Epidermal melanocyte (primary cell): ENCODE results near the gene FBXL17.

Experiments
- DNase-seq: peaks from one replicate; pipeline ENCODE4 v3.0.0; 2011; ENCODE audit warnings: low spot score; ENCODE audit not compliant: insufficient read length

The FBXL17 gene

DNA sequence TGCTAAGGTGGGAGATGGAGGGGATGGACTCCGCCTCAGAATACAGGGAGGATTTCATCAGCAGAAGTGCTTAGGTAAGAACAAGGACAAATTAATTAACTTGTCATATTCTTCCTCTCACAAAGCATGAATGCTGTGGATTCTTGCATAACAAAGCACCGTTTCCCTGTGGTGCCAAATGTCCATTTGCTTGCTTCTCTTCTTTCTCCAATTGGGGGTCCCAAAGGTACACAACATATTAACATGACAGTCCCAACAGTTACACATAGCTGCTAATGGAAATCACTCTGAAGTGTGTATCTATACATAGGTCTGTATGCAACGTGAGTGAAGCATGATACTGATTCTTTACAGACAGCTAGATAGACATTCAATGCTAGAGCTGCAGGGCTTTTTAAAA is 564.5 kb downstream of the FBXL17 start:
- no peak for DNase-seq

DNA sequence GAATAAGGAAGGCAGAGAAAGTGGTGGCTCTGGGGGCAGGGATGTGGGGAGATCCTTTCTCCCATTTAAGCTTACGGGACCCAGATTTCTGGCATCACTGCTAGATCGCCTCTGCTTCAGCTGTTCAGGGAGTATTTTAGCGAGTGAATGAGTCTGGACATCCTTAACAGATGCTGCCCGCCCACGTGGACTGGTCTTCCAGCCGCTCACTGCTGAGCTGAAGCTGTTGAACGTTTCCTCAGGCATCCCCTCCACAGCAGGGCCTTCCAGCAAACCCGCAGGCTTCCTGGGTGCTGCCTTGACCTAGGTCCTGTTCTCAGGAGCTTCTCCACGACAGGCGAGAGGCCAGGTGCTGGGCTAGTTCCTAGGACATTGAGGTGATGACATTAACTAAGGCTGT is 566.8 kb downstream of the FBXL17 start:
- DNase-seq: no peak

DNA sequence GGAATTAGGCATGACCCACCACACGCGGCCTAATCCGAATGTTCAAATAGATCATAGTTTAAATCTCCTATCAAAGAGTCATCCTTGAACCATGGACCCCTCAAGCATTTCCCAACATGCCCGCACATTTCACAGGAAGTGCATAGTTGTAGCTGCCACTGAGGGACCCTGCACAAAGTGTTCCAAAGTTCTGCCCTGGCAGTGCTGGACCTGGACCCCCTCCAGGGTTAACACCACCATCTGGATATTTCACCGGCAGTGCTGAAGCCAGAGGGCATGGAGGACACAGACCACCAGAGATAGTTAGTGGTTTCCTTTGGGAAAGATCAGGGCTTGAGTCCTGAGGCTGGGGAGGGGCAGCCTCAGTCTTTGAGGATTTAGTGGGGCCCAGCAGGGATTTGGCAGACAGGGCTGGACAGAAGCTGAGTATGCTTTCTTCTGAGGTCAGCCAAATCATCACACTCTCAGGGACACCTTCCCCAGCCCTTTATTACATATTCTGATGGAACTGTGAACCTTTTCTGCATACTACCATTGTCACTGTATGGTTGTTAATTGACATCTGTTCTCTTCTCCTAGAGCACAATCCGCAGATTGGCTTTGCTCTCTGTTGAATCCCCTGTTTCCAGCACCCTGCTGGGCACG is 567.6 kb downstream of the FBXL17 start:
- no peak for DNase-seq

DNA sequence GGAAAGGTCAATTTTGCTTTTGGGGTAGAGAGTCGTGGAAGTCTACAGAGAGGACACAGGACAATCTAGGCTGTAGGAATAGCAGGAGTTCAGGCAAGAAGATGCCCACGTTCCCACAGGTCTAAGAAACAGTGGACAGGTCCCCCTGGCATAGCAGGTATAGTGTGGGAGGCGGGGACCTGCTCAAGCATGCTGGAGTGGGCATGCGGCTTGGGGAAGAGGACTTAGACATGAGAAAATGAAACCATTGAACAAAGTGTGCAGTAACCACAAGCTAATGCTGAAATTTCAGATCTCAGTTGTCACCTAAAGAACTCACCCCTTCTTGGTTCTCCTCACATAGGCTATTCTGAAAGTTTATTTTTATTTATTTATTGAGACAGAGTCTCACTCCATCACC is 568.3 kb downstream of the FBXL17 start:
- DNase-seq: no peak

DNA sequence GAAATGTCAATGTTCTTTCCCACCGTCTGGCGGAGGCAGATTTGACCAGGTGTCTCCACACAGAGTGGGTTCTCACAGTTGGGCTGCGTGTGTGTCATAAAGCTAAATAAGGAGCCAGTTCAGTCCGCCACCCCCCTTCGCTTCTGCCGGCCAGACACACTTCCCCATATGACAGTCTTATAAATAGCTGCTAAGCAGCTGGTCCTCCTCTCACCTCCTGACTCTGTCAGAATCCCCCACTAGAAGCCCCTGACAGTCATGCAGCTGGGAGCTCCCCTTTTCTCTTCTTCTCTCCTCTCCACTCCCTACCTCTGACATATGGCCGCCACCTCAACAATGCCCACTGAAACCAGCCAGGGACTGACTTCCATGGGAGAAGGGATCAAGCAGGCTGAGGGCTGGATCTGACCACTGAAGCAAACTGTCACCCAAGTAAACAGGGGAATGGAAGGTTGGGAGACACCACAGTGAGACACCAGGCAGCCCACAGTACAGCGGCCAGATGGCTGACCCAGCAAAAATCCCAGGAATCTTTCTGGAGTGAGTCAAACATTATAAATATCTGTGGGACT is 569.2 kb downstream of the FBXL17 start:
- DNase-seq: no peak

DNA sequence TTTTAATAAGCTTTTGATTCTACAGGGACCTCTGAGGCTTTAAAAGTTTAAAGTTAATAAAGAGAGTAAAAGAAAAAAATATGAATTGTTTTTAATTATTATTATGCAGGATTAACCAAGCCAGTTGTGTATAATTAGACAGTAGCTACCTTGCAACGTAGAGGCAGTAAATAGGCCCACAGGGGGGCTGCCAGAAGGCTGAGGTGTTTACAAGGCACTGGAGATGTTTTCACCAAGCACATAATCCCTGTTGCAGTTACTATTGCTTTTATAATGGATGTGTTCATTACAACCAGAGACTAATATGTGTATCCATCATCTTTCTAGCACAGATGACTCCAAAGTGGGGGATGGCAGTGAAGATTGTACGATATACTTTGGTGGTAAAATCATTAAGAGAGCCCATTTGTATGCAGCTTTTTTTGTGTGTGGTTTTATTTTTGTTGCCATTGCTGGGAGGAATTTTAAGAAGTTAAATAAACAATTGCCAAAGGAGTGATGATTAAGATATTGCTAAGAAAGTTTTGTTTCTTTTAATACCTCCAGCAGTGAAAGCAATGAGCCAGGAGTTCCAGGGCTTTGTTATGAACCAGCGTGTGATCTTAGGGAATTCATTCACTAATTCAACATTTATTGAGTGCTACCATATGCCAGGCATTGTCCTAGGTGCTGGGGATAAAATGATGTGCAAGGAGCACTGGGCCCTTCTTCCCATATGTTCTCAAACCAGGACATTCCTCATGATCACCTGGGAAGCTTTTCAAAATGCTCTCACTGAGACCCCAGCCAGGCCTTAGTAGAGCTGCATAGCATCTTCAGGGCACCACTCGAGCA is 572.5 kb downstream of the FBXL17 start:
- no peak for DNase-seq
